ENCODE results near the gene FOXP1.

Gene FOXP1

GRCh38 chr3:71134521-71134920, 449.0 kb downstream of the FOXP1 start:
- TF ChIP-seq, protein P1, sequence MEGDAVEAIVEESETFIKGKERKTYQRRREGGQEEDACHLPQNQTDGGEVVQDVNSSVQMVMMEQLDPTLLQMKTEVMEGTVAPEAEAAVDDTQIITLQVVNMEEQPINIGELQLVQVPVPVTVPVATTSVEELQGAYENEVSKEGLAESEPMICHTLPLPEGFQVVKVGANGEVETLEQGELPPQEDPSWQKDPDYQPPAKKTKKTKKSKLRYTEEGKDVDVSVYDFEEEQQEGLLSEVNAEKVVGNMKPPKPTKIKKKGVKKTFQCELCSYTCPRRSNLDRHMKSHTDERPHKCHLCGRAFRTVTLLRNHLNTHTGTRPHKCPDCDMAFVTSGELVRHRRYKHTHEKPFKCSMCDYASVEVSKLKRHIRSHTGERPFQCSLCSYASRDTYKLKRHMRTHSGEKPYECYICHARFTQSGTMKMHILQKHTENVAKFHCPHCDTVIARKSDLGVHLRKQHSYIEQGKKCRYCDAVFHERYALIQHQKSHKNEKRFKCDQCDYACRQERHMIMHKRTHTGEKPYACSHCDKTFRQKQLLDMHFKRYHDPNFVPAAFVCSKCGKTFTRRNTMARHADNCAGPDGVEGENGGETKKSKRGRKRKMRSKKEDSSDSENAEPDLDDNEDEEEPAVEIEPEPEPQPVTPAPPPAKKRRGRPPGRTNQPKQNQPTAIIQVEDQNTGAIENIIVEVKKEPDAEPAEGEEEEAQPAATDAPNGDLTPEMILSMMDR (conservative IDR thresholded peaks at IDR 0.05), result no peak
- H3K27ac ChIP-seq, result peak overlapping the region; percentile 95

GRCh38 chr3:71133865-71134264, 449.7 kb downstream of the FOXP1 start:
- TF ChIP-seq, protein P1 (conservative IDR thresholded peaks at IDR 0.05), result no peak

DNA sequence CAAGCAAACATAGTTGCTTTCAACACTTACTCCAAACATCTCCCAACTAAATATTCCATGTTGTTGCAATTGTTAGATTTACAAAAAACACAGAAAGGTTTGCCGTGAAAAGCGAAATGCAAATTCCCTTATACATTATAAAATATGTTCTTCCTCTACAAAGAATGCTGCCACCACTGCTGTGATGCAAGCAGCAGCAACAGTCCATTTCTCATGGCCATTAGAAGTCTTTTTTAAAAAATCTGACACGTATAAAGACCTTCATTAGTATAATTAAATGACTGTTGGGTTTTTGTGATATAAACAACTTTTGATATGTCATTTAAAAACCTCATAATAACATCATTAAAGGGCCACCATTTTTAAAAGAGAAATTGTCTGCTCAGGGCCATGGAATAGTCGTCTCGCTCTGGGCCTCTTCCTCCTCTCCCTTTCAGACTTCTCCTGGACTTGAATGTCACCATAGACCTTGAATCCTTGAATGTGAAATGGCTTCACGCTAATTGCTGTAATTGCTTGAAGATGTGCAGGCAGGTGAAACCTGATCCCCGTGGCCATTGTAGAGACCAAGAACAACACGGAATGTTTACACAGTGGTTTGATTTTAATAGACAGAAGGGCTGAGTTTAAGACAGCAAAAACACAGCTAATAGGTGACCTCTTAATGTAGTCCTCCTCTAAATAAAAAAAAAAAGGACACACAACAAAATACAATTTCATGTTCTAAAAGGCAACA, 450.4 kb downstream of the FOXP1 start:
- peak overlapping the region; percentile 95 for H3K27ac ChIP-seq
- TF ChIP-seq, protein P1 (conservative IDR thresholded peaks at IDR 0.05), result no peak

More at GRCh38 chr3:71133865-71134264, 449.7 kb downstream of the FOXP1 start:
- peak overlapping the region; percentile 95 for H3K27ac ChIP-seq

DNA sequence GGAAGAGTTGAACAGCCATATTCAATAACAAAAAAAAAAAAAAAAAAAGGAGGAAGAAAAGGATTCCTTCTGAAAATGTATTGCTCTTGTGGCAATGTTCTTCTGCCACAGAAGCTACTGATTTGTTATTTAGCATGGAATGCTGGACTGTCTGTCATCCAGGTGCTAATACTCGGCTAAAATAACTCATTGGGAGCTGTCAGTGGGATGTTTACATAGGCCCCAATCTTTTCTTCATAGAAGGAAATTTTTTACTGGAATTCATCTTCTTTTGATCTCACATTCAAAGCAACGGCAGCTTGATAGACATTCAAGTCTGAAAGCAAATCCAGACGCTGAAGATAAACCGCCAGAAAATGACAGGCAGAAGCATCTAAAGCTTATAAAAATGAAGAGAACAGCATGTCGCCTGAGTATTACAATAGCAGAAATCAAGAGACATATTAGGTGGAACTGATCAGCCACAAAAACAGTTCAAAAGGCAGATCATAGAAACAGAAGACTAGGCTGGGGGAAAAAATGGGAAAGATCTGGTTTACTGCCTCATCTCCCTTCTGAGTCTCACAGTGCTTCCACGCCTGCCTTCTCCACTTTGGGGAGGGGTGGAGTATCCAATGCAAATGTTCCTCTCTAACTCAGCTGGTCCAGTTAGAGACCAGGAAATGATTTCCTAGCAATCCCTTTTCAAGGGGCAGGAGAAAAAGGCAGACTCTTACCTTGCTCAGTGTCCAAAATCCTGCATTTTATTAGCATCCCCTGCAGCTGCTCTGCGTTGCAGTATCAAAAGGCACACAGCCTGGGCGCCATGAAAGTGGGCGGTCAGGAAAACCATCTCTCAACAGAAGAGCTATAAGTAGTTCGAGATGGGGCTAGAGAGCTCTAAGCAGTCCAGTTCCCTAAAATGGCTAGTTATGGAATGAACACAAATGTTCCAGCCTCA, 451.9 kb downstream of the FOXP1 start:
- TF ChIP-seq, protein P1 (conservative IDR thresholded peaks at IDR 0.05), result no peak
- H3K27ac ChIP-seq, result peak overlapping the region; percentile 95

DNA sequence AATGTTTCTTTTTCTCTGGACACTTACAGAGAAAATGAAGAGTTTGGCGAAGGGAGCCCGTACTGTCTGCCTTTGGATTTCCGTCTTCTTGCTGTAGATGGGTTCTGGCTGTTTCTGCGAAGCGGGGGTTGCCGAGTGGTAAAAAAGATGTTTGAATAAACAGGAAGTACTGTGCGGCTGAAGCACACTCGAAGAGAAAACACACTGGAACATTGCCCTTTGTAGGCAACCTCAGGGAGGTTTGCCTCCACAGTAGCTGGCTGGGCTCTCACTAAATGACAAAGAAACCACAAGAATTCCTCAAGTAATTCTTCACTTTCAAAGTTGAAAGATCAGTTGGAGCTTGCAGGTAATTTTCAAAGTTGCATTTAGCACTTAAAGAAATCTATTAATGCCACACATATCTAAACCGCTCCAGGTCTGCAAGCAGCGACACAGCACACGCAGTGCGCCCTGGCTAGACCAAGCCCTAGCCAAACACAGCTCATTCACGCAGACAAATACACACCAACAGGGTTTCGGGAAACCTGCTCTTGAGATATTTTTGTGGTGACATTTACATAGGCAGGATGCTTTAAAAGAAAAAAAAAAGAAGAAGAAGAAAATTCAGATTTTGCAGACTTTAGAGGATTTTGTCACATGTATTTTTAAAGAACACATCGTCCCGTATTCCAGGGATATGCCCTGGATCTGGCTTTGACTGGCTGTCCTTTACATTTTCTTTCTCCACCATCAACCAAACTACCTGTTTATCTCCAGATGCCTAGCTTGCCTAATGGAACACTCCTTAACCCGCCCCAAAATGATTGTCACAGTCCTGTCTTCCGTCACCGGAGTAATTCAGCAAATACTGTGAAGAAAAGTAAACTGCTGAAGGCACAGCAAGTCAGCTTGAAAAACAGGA, 452.8 kb downstream of the FOXP1 start:
- TF ChIP-seq, protein P1 (conservative IDR thresholded peaks at IDR 0.05), result no peak
- peak overlapping the region; percentile 95 for H3K27ac ChIP-seq

DNA sequence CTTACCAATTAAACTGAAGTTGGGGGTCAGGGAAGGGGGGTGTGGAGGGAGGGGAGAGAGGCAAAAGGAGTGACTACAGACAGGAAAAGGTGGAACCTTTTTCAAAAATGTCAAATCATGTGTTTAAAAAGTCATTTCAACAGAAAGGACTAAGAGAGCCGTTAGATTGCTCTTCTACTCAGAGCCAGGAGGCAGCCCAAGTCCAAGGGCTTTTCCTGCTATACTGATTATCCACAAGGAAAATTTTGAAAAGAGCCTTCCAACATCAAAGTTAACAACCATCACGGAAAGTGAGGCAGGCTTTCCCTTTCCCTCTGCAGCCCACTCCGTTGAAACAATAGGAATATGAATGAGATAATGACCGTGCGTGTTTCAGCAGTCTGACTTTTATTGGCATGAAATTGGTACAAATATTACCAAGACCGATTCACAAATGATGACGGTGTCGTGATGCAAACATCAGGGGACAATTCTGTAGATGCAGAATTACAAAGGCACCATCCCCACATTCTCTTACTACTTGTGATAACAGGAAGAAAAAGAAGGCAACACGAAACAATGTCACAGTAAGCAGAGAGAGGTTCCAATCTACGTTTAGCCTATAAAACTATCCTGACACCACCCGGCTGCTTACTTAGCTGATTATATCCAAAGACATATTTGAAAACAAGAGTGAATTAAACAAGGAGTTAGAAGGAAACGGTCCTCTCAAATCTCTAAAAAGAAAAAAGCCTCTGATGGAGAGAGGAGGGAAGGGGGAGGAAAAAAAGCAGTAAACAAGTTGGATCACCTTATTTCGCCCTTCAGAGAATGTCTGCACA, 453.7 kb downstream of the FOXP1 start:
- peak overlapping the region; percentile 95 for H3K27ac ChIP-seq
- TF ChIP-seq, protein P1 (conservative IDR thresholded peaks at IDR 0.05), result no peak

Measured in VCaP (cell line).